Body of pancreas (tissue), 4 donors: Measurements from ENCODE around the gene POLRMT. TPM values are rescaled to one million over a fixed set of nuclear protein-coding genes. Genes with fewer than 3 reads are reported as not detected.

Experiments used
- ATAC-seq: fragments of 150-250 bp; one replicate; pipeline ENCODE4 v1.9.1; 2016
- DNase-seq, 4 donors: peaks; one replicate each; pipeline ENCODE4 v3.0.0-alpha.2; 2019
- H3K27ac ChIP-seq, 4 donors: fragments of 200-600 bp; sonication (generic); 1 replicate in 3 of 4; 2 replicates in 1 of 4; pipeline versions ENCODE4 v1.5.1 to v1.6.1; 2016 to 2019; ENCODE audit warnings: mild to moderate bottlenecking in 1 of 4, mixed read lengths in 1 of 4, moderate library complexity in 1 of 4
- H3K27me3 ChIP-seq, 2 donors: fragments of 200-600 bp; sonication (generic); one replicate each; pipeline ENCODE4 v1.6.0; 2016; ENCODE audit warnings: mild to moderate bottlenecking in 1 of 2
- H3K36me3 ChIP-seq, 2 donors: fragments of 200-600 bp; sonication (generic); replicated peaks in 1 of 2; 2 replicates each; pipeline ENCODE4 v1.5.1; 2016; ENCODE audit warnings: low read depth in 2 of 2; ENCODE audit not compliant: insufficient read depth in 1 of 2
- H3K4me1 ChIP-seq: fragments of 200-600 bp; sonication (generic); one replicate; pipeline ENCODE4 v1.6.0; 2016
- H3K4me3 ChIP-seq, 2 donors: fragments of 200-600 bp; sonication (generic); 1 replicate in 1 of 2; 2 replicates in 1 of 2; pipeline ENCODE4 v1.5.1; 2016 to 2019
- H3K9me3 ChIP-seq, 3 donors: fragments of 200-600 bp; sonication (generic); 1 replicate in 2 of 3; 2 replicates in 1 of 3; pipeline ENCODE4 v1.5.1; 2016
- POLR2A ChIP-seq, 3 donors: fragments of 450-650 bp; IDR thresholded peaks; one replicate each; pipeline ENCODE4 v1.6.1; 2016; ENCODE audit warnings: antibody characterized with exemption in 3 of 3, mild to moderate bottlenecking in 2 of 3
- WGBS, 2 donors: methylation state at CpG; one replicate each; pipeline ENCODE4 v1.1.5; 2017; 5-methylcytosine and 5-hydroxymethylcytosine counted together
- intact Hi-C: fragments of 100-400 bp; cut with DNase I; formaldehyde crosslinking; loops from one replicate; pipeline ENCODE4 v1.15.1; 2023
- total RNA-seq, 2 donors: library from RNA; depleted of rRNA; stranded (reverse); fragments of >200 nt; gene quantifications; one replicate each; pipeline ENCODE4 v1.1.0, GENCODE V29; 2016
- TF ChIP-seq, protein P1 (sequence below), 7 experiments: fragments of 450-650 bp in 4 of 7; fragments of 200-600 bp in 3 of 7; sonication (generic) in 3 of 7; IDR thresholded peaks; one replicate each; pipeline ENCODE4 v1.5.1; 2016 to 2019; ENCODE audit warnings: antibody characterized with exemption in 7 of 7

The POLRMT gene
- total RNA-seq, 2 donors from 2014 or later = 25.4 to 46.1 TPM

DNA sequence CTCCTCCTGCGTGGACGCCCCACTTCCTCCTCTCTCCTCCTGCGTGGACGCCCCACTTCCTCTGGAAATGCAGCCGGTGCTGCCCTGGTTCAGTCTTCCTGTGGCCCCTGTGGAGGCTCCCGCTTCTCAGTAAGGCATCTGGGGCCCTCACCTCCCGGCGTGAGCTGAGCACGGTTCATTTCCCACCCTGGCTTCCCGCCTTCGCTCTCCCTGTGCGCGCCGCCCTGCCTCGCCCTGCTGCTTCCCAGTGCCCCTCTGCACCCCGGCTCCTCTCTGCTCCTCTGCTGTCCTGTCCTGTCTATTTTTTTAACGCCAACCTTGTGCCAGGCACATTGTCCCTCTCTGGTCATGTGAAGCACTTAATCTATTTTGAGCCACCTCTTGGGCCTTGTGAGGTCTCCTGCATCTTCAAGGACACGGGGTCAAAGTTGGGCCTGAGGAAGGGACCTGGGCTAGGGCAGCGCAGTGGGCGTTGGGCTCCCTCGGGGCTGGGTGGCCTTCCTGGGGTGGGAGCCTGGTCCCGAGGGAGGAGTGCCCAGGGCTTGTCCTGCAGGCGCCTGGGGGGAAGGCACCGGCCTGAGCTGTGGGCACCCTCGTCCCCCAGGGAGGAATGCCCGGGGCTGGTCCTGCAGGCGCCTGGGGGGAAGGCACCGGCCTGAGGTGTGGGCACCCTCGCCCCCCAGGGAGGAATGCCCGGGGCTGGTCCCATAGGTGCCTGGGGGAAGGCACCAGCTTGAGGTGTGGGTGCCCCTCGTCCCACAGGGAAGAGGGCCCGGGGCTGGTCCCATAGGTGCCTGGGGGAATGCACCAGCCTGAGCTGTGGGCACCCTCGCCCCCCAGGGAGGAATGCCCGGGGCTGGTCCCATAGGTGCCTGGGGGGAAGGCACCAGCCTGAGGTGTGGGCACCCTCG lies 30.7 kb downstream of the POLRMT start:
- intact Hi-C loops = no loop called here
- DNase-seq = no peak
- TF ChIP-seq, protein P1, sequence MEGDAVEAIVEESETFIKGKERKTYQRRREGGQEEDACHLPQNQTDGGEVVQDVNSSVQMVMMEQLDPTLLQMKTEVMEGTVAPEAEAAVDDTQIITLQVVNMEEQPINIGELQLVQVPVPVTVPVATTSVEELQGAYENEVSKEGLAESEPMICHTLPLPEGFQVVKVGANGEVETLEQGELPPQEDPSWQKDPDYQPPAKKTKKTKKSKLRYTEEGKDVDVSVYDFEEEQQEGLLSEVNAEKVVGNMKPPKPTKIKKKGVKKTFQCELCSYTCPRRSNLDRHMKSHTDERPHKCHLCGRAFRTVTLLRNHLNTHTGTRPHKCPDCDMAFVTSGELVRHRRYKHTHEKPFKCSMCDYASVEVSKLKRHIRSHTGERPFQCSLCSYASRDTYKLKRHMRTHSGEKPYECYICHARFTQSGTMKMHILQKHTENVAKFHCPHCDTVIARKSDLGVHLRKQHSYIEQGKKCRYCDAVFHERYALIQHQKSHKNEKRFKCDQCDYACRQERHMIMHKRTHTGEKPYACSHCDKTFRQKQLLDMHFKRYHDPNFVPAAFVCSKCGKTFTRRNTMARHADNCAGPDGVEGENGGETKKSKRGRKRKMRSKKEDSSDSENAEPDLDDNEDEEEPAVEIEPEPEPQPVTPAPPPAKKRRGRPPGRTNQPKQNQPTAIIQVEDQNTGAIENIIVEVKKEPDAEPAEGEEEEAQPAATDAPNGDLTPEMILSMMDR (IDR thresholded peaks at IDR 0.05) = no peak
- H3K36me3 ChIP-seq = no peaks in the 10 kb centered on the region
- no peak for ATAC-seq
- H3K27ac ChIP-seq = no peak overlapping the region
- 75 to 79% methylated on average over 29 to 34 of the region's 35 CpGs for WGBS, 2 donors
- no peaks in the 10 kb centered on the region for H3K9me3 ChIP-seq
- no peak overlapping the region for H3K4me3 ChIP-seq
- H3K4me1 ChIP-seq = no peaks in the 10 kb centered on the region
- H3K27me3 ChIP-seq = no peaks in the 10 kb centered on the region

DNA sequence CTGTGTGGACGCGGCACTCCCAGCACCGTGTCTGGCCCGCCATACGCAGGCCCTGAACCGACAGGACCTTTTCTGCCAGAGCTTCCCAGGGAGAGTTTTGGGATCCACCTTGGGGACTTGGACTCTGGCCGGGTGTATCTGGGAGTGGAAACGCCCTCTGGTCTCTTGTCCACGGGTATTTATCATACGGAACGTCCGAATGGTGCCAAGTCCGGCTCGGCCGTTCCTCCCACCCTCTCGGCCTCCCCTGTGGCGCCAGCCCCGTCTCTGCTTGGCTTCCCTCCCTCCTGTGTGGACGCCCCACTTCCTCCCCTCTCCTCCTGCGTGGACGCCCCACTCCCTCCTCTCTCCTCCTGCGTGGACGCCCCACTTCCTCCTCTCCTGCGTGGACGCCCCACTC lies 31.5 kb downstream of the POLRMT start:
- WGBS, 2 donors = 74 to 77% methylated on average over 24 to 25 of the region's 25 CpGs
- no peak for ATAC-seq

DNA sequence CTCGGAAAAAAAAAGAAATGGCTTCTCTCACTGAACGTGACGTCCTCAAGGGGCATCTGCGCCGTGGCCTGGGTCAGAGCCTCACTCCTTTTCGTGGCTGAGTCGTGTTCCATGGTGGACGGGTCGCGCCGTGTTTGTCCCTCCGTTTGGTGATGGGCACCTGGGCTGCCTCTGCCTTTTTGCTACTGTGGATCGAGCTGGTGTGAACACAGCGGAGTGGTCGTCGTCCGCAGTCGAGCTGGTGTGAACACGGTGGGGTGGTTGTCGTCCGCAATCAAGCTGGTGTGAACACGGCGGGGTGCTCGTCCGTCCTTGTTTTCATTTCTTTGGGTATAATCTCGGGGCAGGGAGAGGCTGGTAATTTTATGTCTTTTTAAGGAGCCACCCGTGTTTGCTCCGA lies 32.0 kb downstream of the POLRMT start:
- DNase-seq = no peak
- no peak overlapping the region for H3K27ac ChIP-seq
- ATAC-seq = no peak
- WGBS, 2 donors = 85 to 86% methylated on average over 28 of the region's 28 CpGs
- TF ChIP-seq, protein P1 (IDR thresholded peaks at IDR 0.05) = no peak
- no peak for TF ChIP-seq POLR2A (IDR thresholded peaks at IDR 0.05)
- no peaks in the 10 kb centered on the region for H3K27me3 ChIP-seq
- H3K4me1 ChIP-seq = no peaks in the 10 kb centered on the region
- H3K36me3 ChIP-seq = no peaks in the 10 kb centered on the region
- H3K9me3 ChIP-seq = no peaks in the 10 kb centered on the region
- no peak overlapping the region for H3K4me3 ChIP-seq
- intact Hi-C loops = no loop called here

More for the DNA sequence above, 31.5 kb downstream of the POLRMT start:
- H3K27me3 ChIP-seq = no peaks in the 10 kb centered on the region
- H3K9me3 ChIP-seq = no peaks in the 10 kb centered on the region
- H3K27ac ChIP-seq = no peak overlapping the region
- H3K36me3 ChIP-seq = no peaks in the 10 kb centered on the region
- no peak overlapping the region for H3K4me3 ChIP-seq
- TF ChIP-seq POLR2A (IDR thresholded peaks at IDR 0.05) = no peak
- TF ChIP-seq, protein P1 (IDR thresholded peaks at IDR 0.05) = no peak
- no peak for DNase-seq
- intact Hi-C loops = no loop called here
- H3K4me1 ChIP-seq = no peaks in the 10 kb centered on the region

DNA sequence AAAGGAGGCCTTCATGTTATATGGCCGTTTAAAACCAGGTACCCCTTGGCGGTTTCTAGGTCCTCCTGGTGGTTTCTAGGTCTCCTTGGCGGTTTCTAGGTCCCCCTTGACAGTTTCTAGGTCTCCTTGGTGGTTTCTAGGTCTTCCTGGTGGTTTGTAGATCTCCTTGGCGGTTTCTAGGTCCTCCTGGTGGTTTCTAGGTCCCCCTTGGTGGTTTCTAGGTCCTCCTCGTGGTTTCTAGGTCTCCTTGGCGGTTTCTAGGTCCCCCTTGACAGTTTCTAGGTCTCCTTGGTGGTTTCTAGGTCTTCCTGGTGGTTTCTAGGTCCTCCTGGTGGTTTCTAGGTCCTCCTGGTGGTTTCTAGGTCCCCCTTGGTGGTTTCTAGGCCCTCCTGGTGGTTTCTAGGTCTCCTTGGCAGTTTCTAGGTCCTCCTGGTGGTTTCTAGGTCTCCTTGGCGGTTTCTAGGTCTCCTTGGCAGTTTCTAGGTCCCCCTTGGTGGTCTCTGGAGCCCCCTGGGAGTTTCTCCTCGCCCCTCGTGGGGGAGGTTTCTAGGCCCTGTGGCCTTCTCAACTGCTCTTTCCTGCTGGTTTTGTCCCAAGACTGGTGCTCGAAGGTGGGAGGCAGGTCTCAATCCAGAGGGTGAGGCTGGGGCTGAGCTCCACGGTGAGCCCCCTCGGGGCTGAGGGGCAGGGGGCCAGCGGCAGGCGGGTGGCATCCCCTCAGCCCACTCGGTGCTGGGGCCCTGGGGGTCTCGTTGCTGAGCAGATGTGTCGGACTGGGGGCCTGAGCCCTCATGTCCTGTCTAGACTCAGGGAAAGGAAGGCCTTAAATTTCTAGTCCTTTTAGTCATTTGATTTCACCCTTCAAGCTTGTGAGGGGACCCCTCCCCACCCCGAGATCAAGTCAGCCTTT lies 35.7 kb downstream of the POLRMT start:
- WGBS, 2 donors = 69 to 74% methylated on average over 13 to 18 of the region's 18 CpGs
- Histone ChIP-seq H3K27ac (no peak overlapping the region), H3K4me3 (no peak overlapping the region), H3K4me1 (no peaks in the 10 kb centered on the region), H3K36me3 (no peaks in the 10 kb centered on the region), H3K9me3 (no peaks in the 10 kb centered on the region), H3K27me3 (no peaks in the 10 kb centered on the region)
- ATAC-seq (no peak), DNase-seq (no peak)
- intact Hi-C loops = no loop called here
- no peak for TF ChIP-seq POLR2A (IDR thresholded peaks at IDR 0.05)

DNA sequence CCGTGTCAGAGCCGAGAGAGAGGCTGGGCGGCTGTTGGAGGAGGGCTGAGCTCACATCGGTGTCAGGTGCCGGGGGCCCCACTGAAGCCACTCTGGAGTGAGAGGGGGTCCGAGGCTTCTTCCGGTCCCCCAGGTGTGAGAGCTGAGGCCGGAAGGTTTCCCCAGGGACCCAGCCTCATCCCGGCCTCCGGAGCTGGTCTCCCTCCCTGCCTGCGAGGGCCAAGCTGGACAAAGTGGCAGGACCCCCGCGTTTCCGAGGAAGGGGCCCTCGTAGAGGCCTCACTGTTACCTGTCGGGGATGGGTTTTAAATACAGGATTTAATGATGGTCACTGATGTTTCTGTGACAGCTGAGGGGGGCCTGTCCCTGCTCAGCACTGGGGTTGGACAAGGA lies 37.1 kb downstream of the POLRMT start:
- Histone ChIP-seq H3K9me3 (no peaks in the 10 kb centered on the region), H3K27me3 (peaks cover 0 to under 1% of the 10 kb centered on the region in 2 donors), H3K27ac (no peak overlapping the region), H3K36me3 (no peaks in the 10 kb centered on the region), H3K4me3 (no peak overlapping the region), H3K4me1 (peaks cover 2% of the 10 kb centered on the region)
- intact Hi-C loops = no loop called here
- no peak for ATAC-seq
- TF ChIP-seq POLR2A (IDR thresholded peaks at IDR 0.05) = no peak
- TF ChIP-seq, protein P1 (IDR thresholded peaks at IDR 0.05) = no peak
- WGBS, 2 donors = 78 to 87% methylated on average over 6 to 16 of the region's 16 CpGs
- DNase-seq = no peak
